Psoas muscle (tissue), 8 donors: Measurements from ENCODE around the gene MAPKAP1. TPM values are rescaled to one million over a fixed set of nuclear protein-coding genes. Genes with fewer than 3 reads are reported as not detected.
A peak's percentile ranks its signal among the peaks of the same experiment; 100 is the strongest.

Experiments
- ATAC-seq, 4 donors: fragments of 200-7000 bp; cut with Tn5 transposase; one replicate each; pipeline ENCODE4 v1.9.1; 2020; ENCODE audit warnings: moderate library complexity in 3 of 4, mild to moderate bottlenecking in 2 of 4
- DNase-seq, 2 donors: peaks; one replicate each; pipeline ENCODE4 v3.0.0-alpha.2; 2020
- H3K27ac ChIP-seq: fragments of 200-600 bp; one replicate; pipeline ENCODE4 v1.8.0; 2022
- H3K27me3 ChIP-seq, 3 donors: fragments of 200-600 bp in 1 of 3; one replicate each; pipeline versions ENCODE4 v1.6.1 to v1.8.0; 2013 to 2022; ENCODE audit warnings: low read length in 2 of 3, mild to moderate bottlenecking in 2 of 3, moderate library complexity in 1 of 3; ENCODE audit not compliant: insufficient read depth in 3 of 3
- H3K36me3 ChIP-seq, 2 donors: fragments of 200-600 bp in 1 of 2; one replicate each; pipeline versions ENCODE4 v1.6.1 to v1.8.0; 2013 to 2022; ENCODE audit warnings: low read depth in 1 of 2, mild to moderate bottlenecking in 1 of 2, moderate library complexity in 1 of 2; ENCODE audit not compliant: insufficient read depth in 1 of 2
- H3K4me1 ChIP-seq: fragments of 200-600 bp; one replicate; pipeline ENCODE4 v1.8.0; 2022
- H3K4me3 ChIP-seq: fragments of 200-600 bp; one replicate; pipeline ENCODE4 v1.8.0; 2022; ENCODE audit warnings: mild to moderate bottlenecking
- H3K9me3 ChIP-seq: fragments of 200-600 bp; one replicate; pipeline ENCODE4 v1.8.0; 2022
- CTCF ChIP-seq: fragments of 200-600 bp; IDR thresholded peaks from one replicate; pipeline ENCODE4 v1.8.0; 2022; ENCODE audit warnings: antibody characterized with exemption
- WGBS, 3 donors: extraction: QIAGEN DNeasy Blood & Tissue Kit; methylation state at CpG; one replicate each; pipeline versions ENCODE4 v1.1.6 to v1.1.7; 2013; 5-methylcytosine and 5-hydroxymethylcytosine counted together
- intact Hi-C, 2 donors: fragments of 100-400 bp; cut with DNase I; formaldehyde crosslinking; loops; one replicate each; pipeline versions ENCODE4 v1.11.0 to v1.14.2; 2022
- polyA plus RNA-seq, 3 donors: library from polyadenylated mRNA; stranded (reverse); fragments of 200-250 nt; gene quantifications; one replicate each; pipeline ENCODE4 v1.2.3, GENCODE V29; 2013
- total RNA-seq, 4 donors: library from RNA; stranded (reverse); fragmentation: NEBNext Ultra II Directional in 2 of 4; extraction: Animal tissue kit (Norgen Biotek cat#: 25700) in 2 of 4; gene quantifications; one replicate each; pipeline versions ENCODE4 v1.2.1 to v1.2.4, GENCODE V29; 2021 to 2023
- donor health status: healthy with polysubstance abuse.
- donor health status: DM: no; HTN: no; CAD: no; lungs with moderate emphysema.
- donor health status: Bipolar disorder and iron deficiency.
- donor health status: healthy.
- donor health status: DM: yes; HTN: yes; CAD: no.
- donor health status: DM: no; HTN: no; CAD: no.
- donor health status: DM: no; HTN: no; CAD: no.
- donor health status: DM: yes; HTN: yes; CAD: no.

MAPKAP1 gene
- total and polyA plus RNA-seq, 7 donors, result 64.2 to 124 (median 90.4) TPM

GRCh38 chr9:125663127-125663526 is 43.9 kb downstream of the MAPKAP1 start:
- Histone ChIP-seq H3K27ac (no peak overlapping the region), H3K36me3 (peaks cover 0 to 2% of the 10 kb centered on the region in 2 donors), H3K4me1 (peaks cover 5% of the 10 kb centered on the region), H3K27me3 (no peaks in the 10 kb centered on the region), H3K9me3 (no peaks in the 10 kb centered on the region), H3K4me3 (no peak overlapping the region)
- no peak for TF ChIP-seq CTCF
- 68 to 75% (median 69%) methylated on average over 3 of the region's 3 CpGs for WGBS, 3 donors
- intact Hi-C loops, result no loop called here
- DNase-seq (no peak), ATAC-seq (peak in 1 of 4 donors; percentile 28)

- TF ChIP-seq CTCF, result no peak
- ATAC-seq (no peak), DNase-seq (no peak)
- intact Hi-C loops, result no loop called here
- H3K27me3 ChIP-seq, result no peaks in the 10 kb centered on the region
- 76 to 93% (median 91%) methylated on average over 6 of the region's 6 CpGs for WGBS, 3 donors
- H3K9me3 ChIP-seq, result no peaks in the 10 kb centered on the region
- no peak overlapping the region for H3K4me3 ChIP-seq
- peaks cover 5% of the 10 kb centered on the region for H3K4me1 ChIP-seq
- no peaks in the 10 kb centered on the region for H3K36me3 ChIP-seq
- no peak overlapping the region for H3K27ac ChIP-seq
These were observed 46.5 kb downstream of the MAPKAP1 start for GRCh38 chr9:125660557-125660956.

GRCh38 chr9:125659954-125660353 is 47.1 kb downstream of the MAPKAP1 start:
- WGBS, 3 donors, result 55 to 80% (median 57%) methylated on average over 4 of the region's 4 CpGs
- intact Hi-C loops, result no loop called here
- peak in 1 of 4 donors; percentile 24 for ATAC-seq
- DNase-seq, result no peak
- no peak for TF ChIP-seq CTCF
- Histone ChIP-seq H3K9me3 (no peaks in the 10 kb centered on the region), H3K27ac (no peak overlapping the region), H3K36me3 (no peaks in the 10 kb centered on the region), H3K4me3 (no peak overlapping the region), H3K27me3 (no peaks in the 10 kb centered on the region), H3K4me1 (peaks cover 5% of the 10 kb centered on the region)

GRCh38 chr9:125659201-125659840 is 47.7 kb downstream of the MAPKAP1 start:
- Histone ChIP-seq H3K4me3 (no peak overlapping the region), H3K9me3 (no peaks in the 10 kb centered on the region), H3K27me3 (no peaks in the 10 kb centered on the region), H3K27ac (no peak overlapping the region), H3K4me1 (peaks cover 5% of the 10 kb centered on the region), H3K36me3 (no peaks in the 10 kb centered on the region)
- intact Hi-C loops, result no loop called here
- ATAC-seq (no peak), DNase-seq (no peak)
- 79 to 80% (median 80%) methylated on average over 2 of the region's 2 CpGs for WGBS, 3 donors
- TF ChIP-seq CTCF, result no peak

GRCh38 chr9:125656560-125656959 is 50.4 kb downstream of the MAPKAP1 start:
- H3K9me3 ChIP-seq, result no peaks in the 10 kb centered on the region
- 93 to 96% (median 94%) methylated on average over 3 of the region's 3 CpGs for WGBS, 3 donors
- no peak overlapping the region for H3K4me3 ChIP-seq
- ATAC-seq, result no peak
- intact Hi-C loops, result no loop called here
- no peaks in the 10 kb centered on the region for H3K27me3 ChIP-seq
- no peak for DNase-seq
- H3K4me1 ChIP-seq, result peaks cover 13% of the 10 kb centered on the region
- TF ChIP-seq CTCF, result no peak
- H3K27ac ChIP-seq, result no peak overlapping the region
- no peaks in the 10 kb centered on the region for H3K36me3 ChIP-seq
